HG03039 (cell line): Measurements from ENCODE around the gene NBEA.

Source experiments
- ATAC-seq: cut with Tn5 transposase; IDR thresholded peaks from one replicate; pipeline ENCODE4 v1.9.1; 2021; ENCODE audit warnings: mild to moderate bottlenecking, moderate library complexity; ENCODE audit not compliant: unreplicated experiment

NBEA gene

GRCh38 chr13:35554972-35555623 lies 613.0 kb downstream of the NBEA start:
- no peak for ATAC-seq

DNA sequence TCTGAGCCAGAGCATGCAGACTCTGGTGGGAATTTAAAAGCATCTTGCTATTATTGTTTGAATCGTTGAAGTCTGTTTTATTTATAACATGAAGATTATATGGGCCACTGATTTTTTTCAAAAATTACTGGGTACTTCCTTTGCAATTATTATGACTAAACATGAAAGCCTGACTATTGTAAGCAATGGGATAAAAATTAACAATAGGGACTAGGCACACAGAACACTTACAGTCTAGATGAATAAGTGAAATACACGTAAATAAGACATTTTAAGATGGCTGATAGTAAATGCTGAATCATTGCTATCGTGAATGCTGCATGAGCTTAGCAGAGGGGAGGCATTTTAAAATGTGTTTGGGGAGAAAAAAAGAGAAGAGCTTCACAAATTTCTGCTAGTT lies 615.4 kb downstream of the NBEA start:
- ATAC-seq, result no peak

DNA sequence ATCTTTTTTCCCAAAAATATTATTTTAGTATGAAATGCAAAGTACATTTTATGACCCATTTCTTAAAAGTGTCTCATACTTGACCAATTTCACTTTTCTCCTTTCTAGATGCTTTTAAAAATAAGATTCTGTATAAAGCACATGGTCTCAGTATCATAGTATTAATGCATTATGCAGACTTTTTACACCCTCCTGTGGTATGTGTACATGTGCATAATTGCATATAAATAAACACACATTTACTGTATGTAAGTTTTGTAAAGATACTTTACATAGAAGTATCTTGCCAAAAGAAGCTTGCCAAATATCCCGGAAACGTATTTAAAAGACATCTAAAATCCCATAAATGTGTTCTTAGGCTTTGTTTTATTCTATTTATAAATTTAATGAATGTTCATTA lies 619.5 kb downstream of the NBEA start:
- ATAC-seq, result no peak

DNA sequence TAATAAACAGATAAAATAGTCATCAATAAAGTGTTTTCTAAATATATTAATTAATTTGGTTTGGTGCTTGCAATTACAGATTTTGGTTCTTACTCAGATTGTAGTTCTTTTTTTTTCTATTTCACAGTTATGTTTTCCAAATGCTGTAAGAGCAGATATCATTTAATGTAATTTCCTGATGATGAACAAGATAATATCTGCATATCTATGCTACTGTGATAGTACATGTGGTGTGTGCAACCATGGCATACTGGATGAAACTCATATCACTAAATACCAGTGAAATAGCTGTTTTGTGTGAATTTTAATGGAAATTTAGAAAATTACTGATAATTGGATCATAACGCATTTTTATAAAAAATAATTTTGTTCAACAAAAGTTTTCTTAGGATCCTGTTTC lies 623.2 kb downstream of the NBEA start:
- no peak for ATAC-seq

DNA sequence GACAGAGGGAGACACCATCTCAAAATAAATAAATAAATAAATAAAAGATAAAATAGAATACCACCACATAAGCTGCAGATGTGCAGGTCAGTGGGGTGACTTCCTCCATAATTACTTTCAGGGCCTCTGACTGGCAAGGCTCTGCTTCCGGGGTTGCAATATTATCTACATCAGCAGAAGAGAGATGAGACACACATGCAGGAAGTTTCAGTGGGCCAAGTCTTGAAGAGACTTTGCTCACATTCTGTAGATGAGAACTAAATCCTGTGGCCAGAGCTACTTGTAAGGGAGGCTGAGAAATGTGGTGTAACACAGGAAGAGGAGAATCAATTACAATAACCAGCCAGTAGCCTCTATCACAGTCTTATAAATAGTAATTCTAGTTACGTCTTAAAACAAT lies 624.3 kb downstream of the NBEA start:
- ATAC-seq, result no peak

GRCh38 chr13:35567406-35567980 lies 625.4 kb downstream of the NBEA start:
- no peak for ATAC-seq

GRCh38 chr13:35573639-35574038 lies 631.6 kb downstream of the NBEA start:
- ATAC-seq, result no peak

DNA sequence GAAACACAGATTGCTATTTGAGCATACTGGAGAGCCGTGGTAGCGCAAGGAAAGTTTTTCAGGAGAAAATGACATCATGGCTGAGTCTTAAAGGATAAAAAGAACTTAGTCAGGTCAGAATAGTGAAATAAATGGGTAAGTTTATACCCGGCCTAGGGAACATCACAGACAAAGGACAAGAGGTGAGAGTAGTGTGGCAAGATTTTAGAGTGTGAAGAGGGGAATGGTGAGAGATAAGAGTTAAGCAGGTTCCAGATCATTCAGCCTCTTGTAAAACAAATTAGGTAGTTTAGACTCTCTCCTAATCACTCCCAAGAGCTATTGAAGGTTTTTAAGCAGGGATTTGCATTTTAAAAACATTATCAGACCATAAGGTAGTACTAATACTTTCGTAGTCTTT lies 650.4 kb downstream of the NBEA start:
- no peak for ATAC-seq

GRCh38 chr13:35593651-35594050 lies 651.6 kb downstream of the NBEA start:
- ATAC-seq, result no peak

GRCh38 chr13:35594096-35594495 lies 652.0 kb downstream of the NBEA start:
- no peak for ATAC-seq

GRCh38 chr13:35595181-35595580 lies 653.1 kb downstream of the NBEA start:
- no peak for ATAC-seq

DNA sequence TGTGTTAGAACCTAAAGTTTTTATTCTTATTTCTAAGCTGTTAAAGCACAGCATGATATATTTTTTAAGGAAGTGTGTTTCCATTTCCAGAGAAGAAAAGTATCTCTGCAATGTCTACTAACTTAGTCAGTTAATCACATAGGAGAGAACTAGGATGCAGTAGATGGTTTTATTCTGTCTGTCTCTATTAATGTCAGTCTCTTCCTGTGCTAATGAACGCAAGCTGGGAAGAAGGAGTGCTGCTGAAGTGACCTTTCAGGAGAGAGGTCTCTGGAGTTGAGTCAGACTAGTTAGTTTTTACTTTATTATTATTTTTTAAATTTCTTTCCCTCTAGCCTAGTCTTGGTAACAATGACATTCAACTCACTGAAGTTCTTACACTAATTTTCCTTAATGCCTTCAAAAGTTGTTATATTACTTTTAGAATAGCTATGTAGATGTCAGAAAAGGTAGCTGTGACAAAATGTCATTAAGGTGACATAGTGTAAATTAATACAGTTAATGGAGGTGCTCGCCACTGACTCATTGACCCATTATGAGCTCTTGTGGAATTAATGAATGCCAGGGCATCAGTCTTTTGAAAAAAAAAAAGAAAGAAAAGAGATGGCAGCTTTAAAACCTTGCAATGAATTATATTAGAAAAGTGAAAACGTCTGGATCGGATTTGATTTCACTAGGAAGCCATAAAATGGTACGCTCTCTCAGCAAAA lies 654.4 kb downstream of the NBEA start:
- no peak for ATAC-seq

GRCh38 chr13:35597451-35597850 lies 655.4 kb downstream of the NBEA start:
- ATAC-seq, result no peak

GRCh38 chr13:35598233-35598632 lies 656.2 kb downstream of the NBEA start:
- no peak for ATAC-seq

DNA sequence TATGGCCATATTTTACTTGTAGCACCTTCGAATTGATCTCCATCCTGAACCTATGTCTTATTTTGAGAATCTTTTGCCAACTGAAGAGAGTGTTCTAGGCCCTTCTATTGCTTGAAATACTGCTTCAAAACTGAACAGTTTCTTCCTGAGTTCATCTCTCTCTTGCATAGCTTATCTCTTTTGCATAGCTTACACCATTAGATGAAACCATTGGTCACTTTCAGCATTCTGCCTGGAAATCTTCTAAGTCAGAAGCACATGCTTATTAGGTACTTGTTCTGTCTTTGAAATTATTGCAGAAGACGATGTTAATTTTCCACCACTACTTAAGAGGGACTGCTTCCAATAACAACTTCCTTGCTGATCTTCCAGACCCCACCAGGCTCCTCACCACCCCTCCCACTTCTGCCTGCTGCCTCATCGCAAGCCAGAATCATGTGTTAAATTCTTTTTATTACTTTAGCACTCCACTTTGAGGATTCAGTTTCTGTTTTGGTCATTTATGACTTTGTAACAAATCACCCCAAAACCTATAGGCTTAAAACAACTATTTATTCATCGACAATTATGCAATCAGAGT lies 656.8 kb downstream of the NBEA start:
- no peak for ATAC-seq

DNA sequence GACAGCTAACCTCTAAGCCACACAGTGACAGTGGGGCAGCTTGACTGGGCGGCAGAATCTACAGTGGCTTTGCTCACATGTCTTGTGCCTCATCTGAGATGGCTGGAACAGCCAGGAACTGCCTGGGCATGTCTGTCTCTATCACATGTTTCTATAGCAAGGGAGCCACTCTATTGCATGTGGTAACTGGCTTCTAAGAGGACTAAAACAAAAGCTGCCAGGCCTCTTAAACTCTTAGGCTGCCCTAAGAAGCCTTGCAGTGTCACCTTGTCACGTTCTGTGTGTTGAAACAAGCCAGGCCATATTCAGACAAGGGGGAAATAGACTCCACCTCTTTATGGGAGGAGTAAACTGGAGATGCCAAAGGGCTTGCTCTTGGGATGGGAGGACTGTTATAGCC lies 657.3 kb downstream of the NBEA start:
- no peak for ATAC-seq

DNA sequence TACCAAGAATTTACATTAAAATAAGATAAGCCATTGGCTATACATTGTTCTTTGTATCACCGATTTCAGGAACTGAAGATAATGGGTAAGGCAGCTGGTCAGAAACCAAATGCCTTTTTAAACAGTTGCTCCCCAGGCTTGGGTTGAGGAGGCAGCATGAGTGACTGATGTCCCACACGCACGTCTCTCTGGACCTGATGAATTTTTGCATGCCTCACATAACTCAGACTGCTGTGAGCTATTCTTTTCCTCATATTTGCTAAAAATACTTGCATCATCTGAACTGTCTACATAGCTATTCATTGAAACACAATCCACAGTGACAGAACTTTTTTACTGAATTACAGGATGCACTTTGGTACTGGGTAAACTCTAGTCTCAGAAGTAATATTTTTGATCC lies 658.1 kb downstream of the NBEA start:
- ATAC-seq, result no peak

DNA sequence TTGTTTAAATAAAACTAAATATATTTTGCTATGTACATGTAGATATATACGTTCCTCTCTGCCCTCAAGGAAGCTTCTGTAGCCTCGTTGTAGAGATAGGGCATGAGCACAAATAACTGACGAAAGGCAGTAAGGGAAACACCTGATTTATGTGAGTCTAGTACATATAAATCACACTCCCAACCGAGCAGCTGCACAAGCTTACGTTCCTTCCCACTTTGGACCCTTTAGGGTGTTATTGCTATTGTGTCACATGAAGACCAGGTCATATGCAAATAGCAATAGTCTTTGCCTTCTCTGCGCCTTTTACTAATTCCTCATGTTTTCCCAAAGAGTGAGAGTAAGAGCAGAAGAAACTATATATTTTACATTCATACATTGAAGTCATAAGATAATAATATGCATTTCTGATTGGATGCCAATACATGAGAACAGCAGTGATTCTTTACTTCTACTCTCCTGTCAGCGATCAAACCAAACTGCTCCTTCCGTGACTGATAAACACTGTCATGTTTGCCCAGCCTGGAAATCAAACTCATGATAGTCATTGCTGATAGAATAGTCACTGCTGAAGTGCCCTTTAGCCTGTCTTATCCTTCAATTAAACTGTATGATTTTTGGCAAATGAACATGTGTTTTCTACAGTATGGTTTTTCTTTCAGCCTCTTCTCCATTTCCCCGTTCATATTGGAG lies 661.7 kb downstream of the NBEA start:
- no peak for ATAC-seq

- no peak for ATAC-seq
These were observed 672.6 kb downstream of the NBEA start for GRCh38 chr13:35614666-35615065.

DNA sequence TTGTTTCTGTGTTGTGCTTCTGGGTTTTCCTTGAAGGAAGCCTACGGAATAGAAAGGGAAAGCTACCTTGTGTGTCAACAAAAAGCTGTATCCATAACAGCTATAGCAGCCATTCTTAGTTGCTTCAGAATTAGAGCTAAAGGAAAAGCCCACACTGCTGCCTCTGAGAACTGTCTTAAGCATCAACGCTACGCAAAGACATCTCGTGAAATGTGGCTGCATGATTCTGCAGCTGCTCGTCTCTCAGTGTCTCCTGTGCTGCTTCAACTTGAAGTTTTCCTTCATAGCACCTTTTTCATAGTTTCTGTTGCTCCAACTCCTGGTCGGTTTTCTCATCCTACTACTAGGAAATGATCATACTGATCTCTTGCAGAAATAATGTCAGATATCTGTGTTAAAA lies 675.4 kb downstream of the NBEA start:
- no peak for ATAC-seq

GRCh38 chr13:35618565-35619083 lies 676.6 kb downstream of the NBEA start:
- ATAC-seq, result no peak
